ENCODE results near the gene SIKE1. TPM values are rescaled to one million over a fixed set of nuclear protein-coding genes. Genes with fewer than 3 reads are reported as not detected.

The SIKE1 gene
- polyA plus RNA-seq, 2 of the 4 experiments (the other 2 are of a cell fraction) = 17.8 to 28.7 TPM

DNA sequence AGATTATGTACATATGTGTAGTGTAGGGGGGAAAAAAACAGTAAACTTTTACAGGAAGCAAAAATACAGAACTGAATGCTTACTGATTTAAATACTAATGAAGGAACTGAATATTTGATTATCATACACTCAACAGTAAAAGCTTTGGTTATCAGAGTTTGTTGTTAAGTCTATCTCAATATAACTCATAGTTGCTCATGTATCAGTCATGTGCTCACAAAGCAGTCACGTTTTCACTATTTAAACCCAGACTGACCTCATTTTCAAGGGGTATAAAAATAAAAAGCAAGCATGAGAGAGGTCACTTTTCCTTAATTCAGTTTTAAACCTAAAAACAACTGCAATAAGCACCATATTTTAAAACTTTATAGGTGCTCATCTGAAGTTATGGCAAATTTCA lies 57.0 kb downstream of the SIKE1 start:
- TF ChIP-seq MAZ (IDR thresholded peaks at IDR 0.05; ENCODE audit: borderline replicate concordance, low read depth, low read length) (no peak), RAD21 (conservative IDR thresholded peaks at IDR 0.05 in 1 of 2, IDR thresholded peaks at IDR 0.05 in 1 of 2) (no peak), BHLHE40 (IDR thresholded peaks at IDR 0.05; ENCODE audit: low read depth, low read length) (no peak), KDM5A (IDR thresholded peaks at IDR 0.05) (no peak), HOXA7 (CRISPR knock-in tag; IDR thresholded peaks at IDR 0.05) (no peak), KDM1A (IDR thresholded peaks at IDR 0.05; ENCODE audit: low read depth) (no peak)
- TF ChIP-seq, protein P1, sequence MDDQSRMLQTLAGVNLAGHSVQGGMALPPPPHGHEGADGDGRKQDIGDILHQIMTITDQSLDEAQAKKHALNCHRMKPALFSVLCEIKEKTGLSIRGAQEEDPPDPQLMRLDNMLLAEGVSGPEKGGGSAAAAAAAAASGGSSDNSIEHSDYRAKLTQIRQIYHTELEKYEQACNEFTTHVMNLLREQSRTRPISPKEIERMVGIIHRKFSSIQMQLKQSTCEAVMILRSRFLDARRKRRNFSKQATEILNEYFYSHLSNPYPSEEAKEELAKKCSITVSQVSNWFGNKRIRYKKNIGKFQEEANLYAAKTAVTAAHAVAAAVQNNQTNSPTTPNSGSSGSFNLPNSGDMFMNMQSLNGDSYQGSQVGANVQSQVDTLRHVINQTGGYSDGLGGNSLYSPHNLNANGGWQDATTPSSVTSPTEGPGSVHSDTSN (IDR thresholded peaks at IDR 0.05) = no peak
- TF ChIP-seq, protein P2, sequence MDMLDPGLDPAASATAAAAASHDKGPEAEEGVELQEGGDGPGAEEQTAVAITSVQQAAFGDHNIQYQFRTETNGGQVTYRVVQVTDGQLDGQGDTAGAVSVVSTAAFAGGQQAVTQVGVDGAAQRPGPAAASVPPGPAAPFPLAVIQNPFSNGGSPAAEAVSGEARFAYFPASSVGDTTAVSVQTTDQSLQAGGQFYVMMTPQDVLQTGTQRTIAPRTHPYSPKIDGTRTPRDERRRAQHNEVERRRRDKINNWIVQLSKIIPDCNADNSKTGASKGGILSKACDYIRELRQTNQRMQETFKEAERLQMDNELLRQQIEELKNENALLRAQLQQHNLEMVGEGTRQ (IDR thresholded peaks at IDR 0.05) = no peak
- no peaks in the 10 kb centered on the region for H3K4me1 ChIP-seq
- FAIRE-seq (no peak), ATAC-seq (no peak), DNase-seq (ENCODE audit: low read depth in 1 of 2, low spot score in 1 of 2) (no peak)
- H3K4me3 ChIP-seq = no peak overlapping the region
- no peak overlapping the region for H3K27ac ChIP-seq
- WGBS (ENCODE audit: missing lambda C conversion rate) = 0% methylated on average over 1 of the region's 1 CpG
- H3K4me2 ChIP-seq = no peak overlapping the region
- ChIA-PET CTCF (interaction anchor here (0.7 kb wide), 1 partner anchor 44 kb away, joined by 3 read pairs; no protein-coding TSS in a partner anchor), POLR2A (no interaction called here)
- H3K9me3 ChIP-seq = no peaks in the 10 kb centered on the region

DNA sequence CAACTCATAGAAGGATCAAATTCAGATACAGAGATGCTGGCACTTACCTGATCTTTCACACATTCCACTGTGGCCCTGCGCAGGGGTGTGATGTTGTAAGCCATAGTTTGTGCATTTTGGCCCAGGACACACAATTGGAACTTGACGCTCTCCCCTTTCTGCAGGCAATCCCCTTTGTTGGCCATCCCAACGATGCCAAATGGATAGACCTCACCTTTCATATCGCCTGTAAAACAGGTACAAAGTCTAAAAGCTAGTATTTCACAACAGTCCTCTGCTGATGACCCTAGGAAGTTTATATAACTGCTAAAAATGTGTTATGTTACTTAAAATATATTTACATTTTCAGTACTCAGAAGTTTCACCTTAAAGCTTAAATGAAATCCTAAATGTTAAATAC lies 60.0 kb downstream of the SIKE1 start:
- WGBS (ENCODE audit: missing lambda C conversion rate) = 87% methylated on average over 4 of the region's 4 CpGs
- DNase-seq (ENCODE audit: low read depth in 1 of 2, low spot score in 1 of 2) = no peak
- Histone ChIP-seq H3K27ac (no peak overlapping the region), H3K4me2 (no peak overlapping the region), H3K9me3 (no peaks in the 10 kb centered on the region), H3K4me3 (no peak overlapping the region), H3K4me1 (peaks cover 5% of the 10 kb centered on the region; the same call in 1 of the 3 replicates)
- TF ChIP-seq ZC3H11A (IDR thresholded peaks at IDR 0.05) (no peak), ZNF302 (CRISPR knock-in tag; IDR thresholded peaks at IDR 0.05) (no peak), ESRRA (IDR thresholded peaks at IDR 0.05; ENCODE audit: borderline replicate concordance, low read length) (no peak), CEBPB (IDR thresholded peaks at IDR 0.05) (no peak), RARB (CRISPR knock-in tag; IDR thresholded peaks at IDR 0.05) (no peak), CBX8 (IDR thresholded peaks at IDR 0.05) (no peak), PHF8 (IDR thresholded peaks at IDR 0.05; ENCODE audit: borderline replicate concordance, low read depth) (no peak), HEYL (CRISPR knock-in tag; IDR thresholded peaks at IDR 0.05) (no peak)
- TF ChIP-seq, protein P3, sequence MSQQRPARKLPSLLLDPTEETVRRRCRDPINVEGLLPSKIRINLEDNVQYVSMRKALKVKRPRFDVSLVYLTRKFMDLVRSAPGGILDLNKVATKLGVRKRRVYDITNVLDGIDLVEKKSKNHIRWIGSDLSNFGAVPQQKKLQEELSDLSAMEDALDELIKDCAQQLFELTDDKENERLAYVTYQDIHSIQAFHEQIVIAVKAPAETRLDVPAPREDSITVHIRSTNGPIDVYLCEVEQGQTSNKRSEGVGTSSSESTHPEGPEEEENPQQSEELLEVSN (IDR thresholded peaks at IDR 0.05; ENCODE audit: borderline replicate concordance, low read depth) = no peak
- TF ChIP-seq, protein P4, sequence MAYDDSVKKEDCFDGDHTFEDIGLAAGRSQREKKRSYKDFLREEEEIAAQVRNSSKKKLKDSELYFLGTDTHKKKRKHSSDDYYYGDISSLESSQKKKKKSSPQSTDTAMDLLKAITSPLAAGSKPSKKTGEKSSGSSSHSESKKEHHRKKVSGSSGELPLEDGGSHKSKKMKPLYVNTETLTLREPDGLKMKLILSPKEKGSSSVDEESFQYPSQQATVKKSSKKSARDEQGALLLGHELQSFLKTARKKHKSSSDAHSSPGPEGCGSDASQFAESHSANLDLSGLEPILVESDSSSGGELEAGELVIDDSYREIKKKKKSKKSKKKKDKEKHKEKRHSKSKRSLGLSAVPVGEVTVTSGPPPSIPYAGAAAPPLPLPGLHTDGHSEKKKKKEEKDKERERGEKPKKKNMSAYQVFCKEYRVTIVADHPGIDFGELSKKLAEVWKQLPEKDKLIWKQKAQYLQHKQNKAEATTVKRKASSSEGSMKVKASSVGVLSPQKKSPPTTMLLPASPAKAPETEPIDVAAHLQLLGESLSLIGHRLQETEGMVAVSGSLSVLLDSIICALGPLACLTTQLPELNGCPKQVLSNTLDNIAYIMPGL (CRISPR knock-in tag; IDR thresholded peaks at IDR 0.05; ENCODE audit: borderline replicate concordance) = no peak
- TF ChIP-seq, protein P5, sequence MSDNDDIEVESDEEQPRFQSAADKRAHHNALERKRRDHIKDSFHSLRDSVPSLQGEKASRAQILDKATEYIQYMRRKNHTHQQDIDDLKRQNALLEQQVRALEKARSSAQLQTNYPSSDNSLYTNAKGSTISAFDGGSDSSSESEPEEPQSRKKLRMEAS (IDR thresholded peaks at IDR 0.05) = no peak
- ATAC-seq = no peak
- CTCF ChIA-PET = interaction anchor here (1.1 kb wide), 1 partner anchor 48 kb away, joined by 3 read pairs; no protein-coding TSS in a partner anchor
- POLR2A ChIA-PET = no interaction called here
- FAIRE-seq = no peak

Small RNAs within 50 kb of the gene (small RNA-seq; reads per million reads assigned to genes)
- gene RNY1P13 = 0 reads per million in 6 experiments

Other genes with a start within 250 kb of the SIKE1 start
- 34.0 and 52.5 TPM in 2 replicates for gene BCAS2, start 199.1 kb downstream of the SIKE1 start, polyA plus RNA-seq (2011; rRNA removed)
- gene BCAS2, start 199.1 kb downstream of the SIKE1 start, polyA plus RNA-seq (2017; fragmentation: RNase III; extraction: RNeasy Plus Mini Kit Qiagen cat#74134 plus additional on column Dnase treatment) = 36.0 to 41.0 TPM (median 38.6 TPM) in 3 replicates
- 0.19 and 0.24 TPM in 2 replicates for gene DENND2C, start 110.6 kb downstream of the SIKE1 start, polyA plus RNA-seq (2011; rRNA removed)
- 0.16 to 0.20 TPM (median 0.18 TPM) in 3 replicates for gene DENND2C, start 110.6 kb downstream of the SIKE1 start, polyA plus RNA-seq (2017; fragmentation: RNase III; extraction: RNeasy Plus Mini Kit Qiagen cat#74134 plus additional on column Dnase treatment)
- gene AMPD1, start 85.1 kb downstream of the SIKE1 start, polyA plus RNA-seq (2011; rRNA removed) = not detected in 2 replicates
- not detected in 3 replicates for gene AMPD1, start 85.1 kb downstream of the SIKE1 start, polyA plus RNA-seq (2017; fragmentation: RNase III; extraction: RNeasy Plus Mini Kit Qiagen cat#74134 plus additional on column Dnase treatment)
- gene NRAS, start 63.9 kb downstream of the SIKE1 start, polyA plus RNA-seq (2011; rRNA removed) = 42.6 and 52.2 TPM in 2 replicates
- 28.4 to 28.7 TPM (median 28.7 TPM) in 3 replicates for gene NRAS, start 63.9 kb downstream of the SIKE1 start, polyA plus RNA-seq (2017; fragmentation: RNase III; extraction: RNeasy Plus Mini Kit Qiagen cat#74134 plus additional on column Dnase treatment)
- gene CSDE1, start 22.7 kb downstream of the SIKE1 start, polyA plus RNA-seq (2011; rRNA removed) = 221 and 236 TPM in 2 replicates
- 194 to 218 TPM (median 199 TPM) in 3 replicates for gene CSDE1, start 22.7 kb downstream of the SIKE1 start, polyA plus RNA-seq (2017; fragmentation: RNase III; extraction: RNeasy Plus Mini Kit Qiagen cat#74134 plus additional on column Dnase treatment)
- gene SYCP1, start 74.2 kb upstream of the SIKE1 start, polyA plus RNA-seq (2011; rRNA removed) = not detected in 2 replicates
- not detected in 3 replicates for gene SYCP1, start 74.2 kb upstream of the SIKE1 start, polyA plus RNA-seq (2017; fragmentation: RNase III; extraction: RNeasy Plus Mini Kit Qiagen cat#74134 plus additional on column Dnase treatment)
- gene TSHB, start 249.1 kb upstream of the SIKE1 start, polyA plus RNA-seq (2011; rRNA removed) = not detected in 2 replicates
- gene TSHB, start 249.1 kb upstream of the SIKE1 start, polyA plus RNA-seq (2017; fragmentation: RNase III; extraction: RNeasy Plus Mini Kit Qiagen cat#74134 plus additional on column Dnase treatment) = not detected in 3 replicates

All from A549 (cell line).